ENCODE measurements around the gene NTNG2.

Gene NTNG2

DNA sequence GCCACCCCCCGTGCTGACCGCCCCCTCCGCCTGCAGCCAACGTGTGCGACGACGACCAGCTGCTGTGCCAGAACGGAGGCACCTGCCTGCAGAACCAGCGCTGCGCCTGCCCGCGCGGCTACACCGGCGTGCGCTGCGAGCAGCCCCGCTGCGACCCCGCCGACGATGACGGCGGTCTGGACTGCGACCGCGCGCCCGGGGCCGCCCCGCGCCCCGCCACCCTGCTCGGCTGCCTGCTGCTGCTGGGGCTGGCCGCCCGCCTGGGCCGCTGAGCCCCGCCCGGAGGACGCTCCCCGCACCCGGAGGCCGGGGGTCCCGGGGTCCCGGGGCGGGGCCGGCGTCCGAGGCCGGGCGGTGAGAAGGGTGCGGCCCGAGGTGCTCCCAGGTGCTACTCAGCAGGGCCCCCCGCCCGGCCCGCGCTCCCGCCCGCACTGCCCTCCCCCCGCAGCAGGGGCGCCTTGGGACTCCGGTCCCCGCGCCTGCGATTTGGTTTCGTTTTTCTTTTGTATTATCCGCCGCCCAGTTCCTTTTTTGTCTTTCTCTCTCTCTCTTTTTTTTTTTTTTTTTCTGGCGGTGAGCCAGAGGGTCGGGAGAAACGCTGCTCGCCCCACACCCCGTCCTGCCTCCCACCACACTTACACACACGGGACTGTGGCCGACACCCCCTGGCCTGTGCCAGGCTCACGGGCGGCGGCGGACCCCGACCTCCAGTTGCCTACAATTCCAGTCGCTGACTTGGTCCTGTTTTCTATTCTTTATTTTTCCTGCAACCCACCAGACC, 80.2 kb downstream of the NTNG2 start:
- TF ChIP-seq RARB (CRISPR knock-in tag; IDR thresholded peaks at IDR 0.05) (no peak), ZC3H10 (CRISPR knock-in tag; IDR thresholded peaks at IDR 0.05) (no peak), TCF4 (CRISPR knock-in tag; IDR thresholded peaks at IDR 0.05; ENCODE audit: borderline replicate concordance) (no peak), TOX (CRISPR knock-in tag; IDR thresholded peaks at IDR 0.05; ENCODE audit: borderline replicate concordance) (no peak), ZFP30 (CRISPR knock-in tag; IDR thresholded peaks at IDR 0.05) (no peak), ARNTL (CRISPR knock-in tag; IDR thresholded peaks at IDR 0.05; ENCODE audit: borderline replicate concordance, low read depth) (no peak), ZFP3 (CRISPR knock-in tag; IDR thresholded peaks at IDR 0.05) (no peak)
- TF ChIP-seq, protein P1, sequence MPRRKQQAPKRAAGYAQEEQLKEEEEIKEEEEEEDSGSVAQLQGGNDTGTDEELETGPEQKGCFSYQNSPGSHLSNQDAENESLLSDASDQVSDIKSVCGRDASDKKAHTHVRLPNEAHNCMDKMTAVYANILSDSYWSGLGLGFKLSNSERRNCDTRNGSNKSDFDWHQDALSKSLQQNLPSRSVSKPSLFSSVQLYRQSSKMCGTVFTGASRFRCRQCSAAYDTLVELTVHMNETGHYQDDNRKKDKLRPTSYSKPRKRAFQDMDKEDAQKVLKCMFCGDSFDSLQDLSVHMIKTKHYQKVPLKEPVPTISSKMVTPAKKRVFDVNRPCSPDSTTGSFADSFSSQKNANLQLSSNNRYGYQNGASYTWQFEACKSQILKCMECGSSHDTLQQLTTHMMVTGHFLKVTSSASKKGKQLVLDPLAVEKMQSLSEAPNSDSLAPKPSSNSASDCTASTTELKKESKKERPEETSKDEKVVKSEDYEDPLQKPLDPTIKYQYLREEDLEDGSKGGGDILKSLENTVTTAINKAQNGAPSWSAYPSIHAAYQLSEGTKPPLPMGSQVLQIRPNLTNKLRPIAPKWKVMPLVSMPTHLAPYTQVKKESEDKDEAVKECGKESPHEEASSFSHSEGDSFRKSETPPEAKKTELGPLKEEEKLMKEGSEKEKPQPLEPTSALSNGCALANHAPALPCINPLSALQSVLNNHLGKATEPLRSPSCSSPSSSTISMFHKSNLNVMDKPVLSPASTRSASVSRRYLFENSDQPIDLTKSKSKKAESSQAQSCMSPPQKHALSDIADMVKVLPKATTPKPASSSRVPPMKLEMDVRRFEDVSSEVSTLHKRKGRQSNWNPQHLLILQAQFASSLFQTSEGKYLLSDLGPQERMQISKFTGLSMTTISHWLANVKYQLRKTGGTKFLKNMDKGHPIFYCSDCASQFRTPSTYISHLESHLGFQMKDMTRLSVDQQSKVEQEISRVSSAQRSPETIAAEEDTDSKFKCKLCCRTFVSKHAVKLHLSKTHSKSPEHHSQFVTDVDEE (CRISPR knock-in tag; IDR thresholded peaks at IDR 0.05): no peak
- ATAC-seq: no peak

DNA sequence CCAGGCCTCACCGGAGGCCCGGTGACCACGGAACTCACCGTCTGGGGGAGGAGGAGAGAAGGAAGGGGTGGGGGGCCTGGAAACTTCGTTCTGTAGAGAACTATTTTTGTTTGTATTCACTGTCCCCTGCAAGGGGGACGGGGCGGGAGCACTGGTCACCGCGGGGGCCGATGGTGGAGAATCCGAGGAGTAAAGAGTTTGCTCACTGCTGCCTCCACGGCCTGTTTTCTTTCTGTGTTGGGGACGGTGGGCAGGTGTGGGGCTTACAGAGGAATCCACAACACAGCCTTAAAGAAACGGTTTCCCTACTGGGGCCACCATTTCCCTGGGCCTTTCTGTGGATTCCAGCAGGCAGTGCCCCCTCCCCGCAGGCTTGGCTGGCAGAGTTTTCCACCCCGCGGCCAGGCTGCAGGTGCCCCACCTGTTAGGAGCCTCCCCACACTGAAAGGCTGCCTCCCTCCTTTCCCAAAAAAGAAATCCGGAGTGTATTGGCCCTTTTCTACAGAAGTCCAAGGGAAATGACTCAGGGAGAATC, 80.8 kb downstream of the NTNG2 start:
- no peak for ATAC-seq
- no peak for TF ChIP-seq PPARA (CRISPR knock-in tag; IDR thresholded peaks at IDR 0.05; ENCODE audit: borderline replicate concordance)
- TF ChIP-seq ZFP30 (CRISPR knock-in tag; IDR thresholded peaks at IDR 0.05): no peak

DNA sequence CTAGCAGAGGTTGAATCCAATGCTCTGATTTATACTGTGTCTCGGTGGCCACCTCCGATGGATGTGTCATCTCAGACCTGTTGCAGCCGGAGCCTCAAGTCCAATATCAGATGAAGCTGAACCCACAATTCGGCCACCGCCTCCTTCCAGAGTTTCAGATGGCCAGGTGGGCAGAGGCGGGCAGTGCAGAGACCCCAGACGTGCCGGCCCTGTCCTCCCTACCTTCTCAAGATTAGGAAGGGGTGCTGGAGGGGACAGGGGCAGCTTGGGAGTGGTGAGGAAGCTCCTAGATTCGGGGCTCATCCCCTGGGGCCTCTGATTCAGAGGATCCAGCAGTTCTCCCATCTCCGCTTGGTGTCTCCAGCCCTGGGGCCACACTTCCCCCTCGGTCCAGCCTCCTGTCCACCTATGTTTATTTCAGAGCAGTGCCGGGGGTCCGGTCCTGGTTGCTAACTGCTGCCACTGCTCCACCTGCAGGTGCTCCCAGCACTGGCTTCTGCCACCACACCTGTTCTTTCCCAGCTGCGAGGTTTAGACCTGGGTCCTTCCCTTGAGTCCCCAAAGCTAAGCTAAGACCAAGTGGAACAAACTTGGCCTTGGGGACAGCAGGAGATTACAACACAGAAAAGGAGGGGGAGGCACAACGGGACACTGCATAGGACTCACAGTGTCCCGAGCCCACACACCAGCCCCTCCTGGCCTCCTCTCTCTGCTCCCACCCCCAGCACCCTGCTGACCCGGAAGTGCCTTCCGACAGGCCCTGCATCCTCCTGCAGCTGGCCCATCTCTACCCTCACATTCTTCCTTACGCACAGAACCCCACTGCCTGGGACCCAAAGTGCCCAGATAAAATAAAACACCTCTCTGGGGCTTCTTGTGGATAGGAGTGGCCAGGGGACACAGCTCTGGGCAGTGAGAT, 81.6 kb downstream of the NTNG2 start:
- TF ChIP-seq RARB (CRISPR knock-in tag; IDR thresholded peaks at IDR 0.05): no peak
- TF ChIP-seq, protein P2, sequence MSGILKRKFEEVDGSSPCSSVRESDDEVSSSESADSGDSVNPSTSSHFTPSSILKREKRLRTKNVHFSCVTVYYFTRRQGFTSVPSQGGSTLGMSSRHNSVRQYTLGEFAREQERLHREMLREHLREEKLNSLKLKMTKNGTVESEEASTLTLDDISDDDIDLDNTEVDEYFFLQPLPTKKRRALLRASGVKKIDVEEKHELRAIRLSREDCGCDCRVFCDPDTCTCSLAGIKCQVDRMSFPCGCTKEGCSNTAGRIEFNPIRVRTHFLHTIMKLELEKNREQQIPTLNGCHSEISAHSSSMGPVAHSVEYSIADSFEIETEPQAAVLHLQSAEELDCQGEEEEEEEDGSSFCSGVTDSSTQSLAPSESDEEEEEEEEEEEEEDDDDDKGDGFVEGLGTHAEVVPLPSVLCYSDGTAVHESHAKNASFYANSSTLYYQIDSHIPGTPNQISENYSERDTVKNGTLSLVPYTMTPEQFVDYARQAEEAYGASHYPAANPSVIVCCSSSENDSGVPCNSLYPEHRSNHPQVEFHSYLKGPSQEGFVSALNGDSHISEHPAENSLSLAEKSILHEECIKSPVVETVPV (CRISPR knock-in tag; IDR thresholded peaks at IDR 0.05): no peak
- TF ChIP-seq SNAI2 (CRISPR knock-in tag; IDR thresholded peaks at IDR 0.05): no peak
- TF ChIP-seq, protein P3, sequence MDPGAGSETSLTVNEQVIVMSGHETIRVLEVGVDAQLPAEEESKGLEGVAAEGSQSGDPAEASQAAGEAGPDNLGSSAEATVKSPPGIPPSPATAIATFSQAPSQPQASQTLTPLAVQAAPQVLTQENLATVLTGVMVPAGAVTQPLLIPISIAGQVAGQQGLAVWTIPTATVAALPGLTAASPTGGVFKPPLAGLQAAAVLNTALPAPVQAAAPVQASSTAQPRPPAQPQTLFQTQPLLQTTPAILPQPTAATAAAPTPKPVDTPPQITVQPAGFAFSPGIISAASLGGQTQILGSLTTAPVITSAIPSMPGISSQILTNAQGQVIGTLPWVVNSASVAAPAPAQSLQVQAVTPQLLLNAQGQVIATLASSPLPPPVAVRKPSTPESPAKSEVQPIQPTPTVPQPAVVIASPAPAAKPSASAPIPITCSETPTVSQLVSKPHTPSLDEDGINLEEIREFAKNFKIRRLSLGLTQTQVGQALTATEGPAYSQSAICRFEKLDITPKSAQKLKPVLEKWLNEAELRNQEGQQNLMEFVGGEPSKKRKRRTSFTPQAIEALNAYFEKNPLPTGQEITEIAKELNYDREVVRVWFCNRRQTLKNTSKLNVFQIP (CRISPR knock-in tag; IDR thresholded peaks at IDR 0.05; ENCODE audit: borderline replicate concordance, low read depth): no peak
- no peak for TF ChIP-seq ZNF565 (CRISPR knock-in tag; conservative IDR thresholded peaks at IDR 0.05; ENCODE audit: low read depth)
- TF ChIP-seq, protein P4, sequence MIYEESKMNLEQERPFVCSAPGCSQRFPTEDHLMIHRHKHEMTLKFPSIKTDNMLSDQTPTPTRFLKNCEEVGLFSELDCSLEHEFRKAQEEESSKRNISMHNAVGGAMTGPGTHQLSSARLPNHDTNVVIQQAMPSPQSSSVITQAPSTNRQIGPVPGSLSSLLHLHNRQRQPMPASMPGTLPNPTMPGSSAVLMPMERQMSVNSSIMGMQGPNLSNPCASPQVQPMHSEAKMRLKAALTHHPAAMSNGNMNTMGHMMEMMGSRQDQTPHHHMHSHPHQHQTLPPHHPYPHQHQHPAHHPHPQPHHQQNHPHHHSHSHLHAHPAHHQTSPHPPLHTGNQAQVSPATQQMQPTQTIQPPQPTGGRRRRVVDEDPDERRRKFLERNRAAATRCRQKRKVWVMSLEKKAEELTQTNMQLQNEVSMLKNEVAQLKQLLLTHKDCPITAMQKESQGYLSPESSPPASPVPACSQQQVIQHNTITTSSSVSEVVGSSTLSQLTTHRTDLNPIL (CRISPR knock-in tag; IDR thresholded peaks at IDR 0.05; ENCODE audit: low read depth): no peak
- TF ChIP-seq ISL1 (CRISPR knock-in tag; IDR thresholded peaks at IDR 0.05): no peak
- TF ChIP-seq GLIS3 (CRISPR knock-in tag; IDR thresholded peaks at IDR 0.05): no peak
- no peak for TF ChIP-seq TOX (CRISPR knock-in tag; IDR thresholded peaks at IDR 0.05; ENCODE audit: borderline replicate concordance)
- TF ChIP-seq ZFP3 (CRISPR knock-in tag; IDR thresholded peaks at IDR 0.05): no peak
- no peak for TF ChIP-seq ARNTL (CRISPR knock-in tag; IDR thresholded peaks at IDR 0.05; ENCODE audit: borderline replicate concordance, low read depth)
- no peak for TF ChIP-seq OSR1 (CRISPR knock-in tag; IDR thresholded peaks at IDR 0.05)
- no peak for TF ChIP-seq ZNF8 (CRISPR knock-in tag; IDR thresholded peaks at IDR 0.05)
- no peak for TF ChIP-seq ZNF70 (CRISPR knock-in tag; IDR thresholded peaks at IDR 0.05)
- TF ChIP-seq ESRRG (CRISPR knock-in tag; IDR thresholded peaks at IDR 0.05): no peak
- TF ChIP-seq PPARA (CRISPR knock-in tag; IDR thresholded peaks at IDR 0.05; ENCODE audit: borderline replicate concordance): no peak
- TF ChIP-seq BACH2 (CRISPR knock-in tag; IDR thresholded peaks at IDR 0.05; ENCODE audit: borderline replicate concordance): no peak
- TF ChIP-seq, protein P1 (CRISPR knock-in tag; IDR thresholded peaks at IDR 0.05): no peak
- no peak for ATAC-seq
